HG03103 (cell line): ENCODE data around the gene CFAP46.

ENCODE experiments used
- ATAC-seq: cut with Tn5 transposase; IDR thresholded peaks from one replicate; pipeline ENCODE4 v1.9.1; 2021; ENCODE audit warnings: low read depth; ENCODE audit not compliant: unreplicated experiment

The CFAP46 gene

GRCh38 chr10:132813560-132814468 lies 128.6 kb downstream of the CFAP46 start:
- no peak for ATAC-seq

- ATAC-seq, result no peak
These were observed 129.4 kb downstream of the CFAP46 start for GRCh38 chr10:132813001-132813401.

- ATAC-seq, result no peak
These were observed 129.8 kb downstream of the CFAP46 start for GRCh38 chr10:132812520-132812919.

- ATAC-seq, result no peak
These were observed 130.4 kb downstream of the CFAP46 start for GRCh38 chr10:132811891-132812481.

GRCh38 chr10:132810807-132811700 lies 131.3 kb downstream of the CFAP46 start:
- ATAC-seq, result no peak

- no peak for ATAC-seq
These were observed 132.1 kb downstream of the CFAP46 start for GRCh38 chr10:132810141-132810806.

- no peak for ATAC-seq
These were observed 132.9 kb downstream of the CFAP46 start for GRCh38 chr10:132809232-132810140.

GRCh38 chr10:132808383-132809231 lies 133.8 kb downstream of the CFAP46 start:
- ATAC-seq, result no peak

- no peak for ATAC-seq
These were observed 134.7 kb downstream of the CFAP46 start for GRCh38 chr10:132807621-132808049.

GRCh38 chr10:132806561-132807003 lies 135.8 kb downstream of the CFAP46 start:
- ATAC-seq, result no peak

- no peak for ATAC-seq
These were observed 136.3 kb downstream of the CFAP46 start for GRCh38 chr10:132806110-132806509.

GRCh38 chr10:132805599-132805998 lies 136.8 kb downstream of the CFAP46 start:
- ATAC-seq, result no peak

GRCh38 chr10:132804785-132805426 lies 137.5 kb downstream of the CFAP46 start:
- ATAC-seq, result no peak

- no peak for ATAC-seq
These were observed 138.1 kb downstream of the CFAP46 start for GRCh38 chr10:132804287-132804686.

- no peak for ATAC-seq
These were observed 138.8 kb downstream of the CFAP46 start for GRCh38 chr10:132803416-132804210.

GRCh38 chr10:132802694-132803320 lies 139.6 kb downstream of the CFAP46 start:
- no peak for ATAC-seq

- no peak for ATAC-seq
These were observed 140.3 kb downstream of the CFAP46 start for GRCh38 chr10:132802048-132802447.
